ENCODE results near the gene HIBADH.

- TF ChIP-seq CTCF (IDR thresholded peaks at IDR 0.05; ENCODE audit: extremely low read depth in 1 of 2, insufficient read depth in 1 of 2, low read depth in 1 of 2, low read length in 2 of 2) (no peak), POLR2A (IDR thresholded peaks at IDR 0.05; ENCODE audit: low read depth, low read length) (no peak), EZH2 (IDR thresholded peaks at IDR 0.05; ENCODE audit: borderline replicate concordance, low read depth, low read length, severe bottlenecking) (no peak), JUN (IDR thresholded peaks at IDR 0.05; ENCODE audit: borderline replicate concordance, insufficient read depth, insufficient read length, low read depth) (no peak), POLR2AphosphoS5 (IDR thresholded peaks at IDR 0.05; ENCODE audit: insufficient read depth, low read depth, low read length) (no peak), FOS (IDR thresholded peaks at IDR 0.05; ENCODE audit: borderline replicate concordance, insufficient read depth, low read length) (no peak)
- TF ChIP-seq, protein P1, sequence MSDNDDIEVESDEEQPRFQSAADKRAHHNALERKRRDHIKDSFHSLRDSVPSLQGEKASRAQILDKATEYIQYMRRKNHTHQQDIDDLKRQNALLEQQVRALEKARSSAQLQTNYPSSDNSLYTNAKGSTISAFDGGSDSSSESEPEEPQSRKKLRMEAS (IDR thresholded peaks at IDR 0.05; ENCODE audit: insufficient read depth, insufficient read length): no peak
Measured at GRCh38 chr7:27484451-27484850, 178.2 kb downstream of the HIBADH start.

Measured in endothelial cell of umbilical vein (primary cell).